ENCODE results near the gene INO80D.

DNA sequence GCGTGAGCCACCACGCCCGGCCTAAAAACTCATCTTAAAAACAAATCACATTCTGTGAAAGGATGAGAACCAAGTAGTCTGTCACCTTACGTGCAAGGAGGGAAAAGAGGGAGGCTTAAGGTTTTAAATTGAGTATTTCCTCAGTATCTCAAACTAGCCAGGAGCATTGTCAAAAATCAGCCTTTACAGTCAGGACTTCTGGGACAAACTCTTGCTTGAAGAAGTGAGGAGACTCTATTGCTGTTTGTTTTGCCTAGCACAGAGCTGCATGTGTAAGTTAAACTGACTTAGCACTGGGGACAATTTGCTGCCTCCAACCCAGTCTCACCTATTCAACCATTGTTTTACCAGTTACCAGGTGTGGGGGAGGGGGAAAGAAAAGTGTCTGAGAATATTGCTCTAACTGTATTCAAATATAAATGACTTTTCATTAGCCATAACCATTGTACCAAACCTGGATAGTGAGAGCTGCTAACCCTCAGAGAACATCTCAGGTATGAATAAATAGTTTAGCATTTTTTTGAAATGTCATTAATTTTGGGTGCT lies 3.6 kb downstream of the INO80D start:
- TF ChIP-seq POLR2A (IDR thresholded peaks at IDR 0.05; ENCODE audit: insufficient read depth in 1 of 2, low read depth in 2 of 2, low read length in 2 of 2) (no peak), POLR2AphosphoS5 (IDR thresholded peaks at IDR 0.05; ENCODE audit: low read depth, low read length) (no peak), HDAC6 (IDR thresholded peaks at IDR 0.05; ENCODE audit: low read depth, low read length) (no peak), ZNF331 (CRISPR knock-in tag; IDR thresholded peaks at IDR 0.05) (no peak), ZNF670 (CRISPR knock-in tag; IDR thresholded peaks at IDR 0.05; ENCODE audit: borderline replicate concordance) (no peak), MAFK (conservative IDR thresholded peaks at IDR 0.05 in 1 of 2, IDR thresholded peaks at IDR 0.05 in 1 of 2; ENCODE audit: low read length in 2 of 2) (no peak), ZNF570 (CRISPR knock-in tag; IDR thresholded peaks at IDR 0.05; ENCODE audit: borderline replicate concordance) (no peak), HNRNPUL1 (IDR thresholded peaks at IDR 0.05; ENCODE audit: low read depth, low read length) (no peak), SALL1 (CRISPR knock-in tag; IDR thresholded peaks at IDR 0.05) (no peak), SMC3 (IDR thresholded peaks at IDR 0.05; ENCODE audit: low read length) (no peak)

All from HepG2 (cell line).